Endothelial cell of umbilical vein (primary cell): ENCODE results near the gene PPFIBP1. TPM values are rescaled to one million over a fixed set of nuclear protein-coding genes. Genes with fewer than 3 reads are reported as not detected.

Source experiments
- BruUV-seq: library from RNA; stranded (reverse); fragments of 400-500 nt; replicated peaks from 2 replicates; lab custom pipeline; 2021; lab: Mats Ljungman, UMichigan
- CTCF ChIA-PET: fragments of 300-600, 350-600 bp; sonication (Branson Sonifier 250); formaldehyde crosslinking; loops from one replicate; lab custom pipeline; 2021; ENCODE audit warnings: antibody characterized with exemption, inconsistent platforms; lab: Charles Lee
- POLR2A ChIA-PET: fragments of 300-600, 350-600 bp; sonication (Branson Sonifier 250); formaldehyde crosslinking; loops from one replicate; lab custom pipeline; 2021; ENCODE audit warnings: antibody characterized with exemption, inconsistent platforms; lab: Charles Lee
- DNase-seq: peaks from one replicate; pipeline ENCODE4 v3.0.0-alpha.2; 2011; ENCODE audit warnings: low read depth, low spot score
- FAIRE-seq: peaks from 2 replicates; lab custom pipeline; 2011; peaks lifted over from hg19 to GRCh38; lab: Jason Lieb, UNC
- H2AFZ ChIP-seq: 2 replicates; pipeline ENCODE4 v1.6.0; 2012; ENCODE audit warnings: low read depth, low read length, control low read depth, inconsistent platforms
- H3K27ac ChIP-seq: 2 replicates; pipeline ENCODE4 v1.5.1; 2011; ENCODE audit warnings: low read depth, mild to moderate bottlenecking, control low read depth, low read length, moderate library complexity; ENCODE audit not compliant: insufficient read depth
- H3K27me3 ChIP-seq, 2 experiments: 2 replicates each; pipeline versions ENCODE4 v1.6.0 to v1.6.1; 2011; ENCODE audit warnings: low read length in 2 of 2, mixed read lengths in 1 of 2; ENCODE audit not compliant: control insufficient read depth in 2 of 2, insufficient read depth in 2 of 2
- H3K36me3 ChIP-seq, 2 experiments: 2 replicates in 1 of 2; 3 replicates in 1 of 2; pipeline ENCODE4 v1.5.1; 2011; ENCODE audit warnings: low read length in 2 of 2, mild to moderate bottlenecking in 1 of 2, moderate library complexity in 1 of 2; ENCODE audit not compliant: control insufficient read depth in 2 of 2, insufficient read depth in 2 of 2; ENCODE audit errors: extremely low read depth in 1 of 2
- H3K4me1 ChIP-seq: 3 replicates; pipeline ENCODE4 v1.5.1; 2011; ENCODE audit warnings: mild to moderate bottlenecking, low read length; ENCODE audit not compliant: control insufficient read depth, insufficient read depth; ENCODE audit errors: extremely low read depth
- H3K4me2 ChIP-seq: 2 replicates; pipeline ENCODE4 v1.6.1; 2011; ENCODE audit warnings: low read length, control low read depth, mixed read lengths; ENCODE audit not compliant: insufficient read depth
- H3K4me3 ChIP-seq, 3 experiments: fragments of 200-600 bp in 1 of 3; sonication (generic), shearing (Covaris generic) in 1 of 3; replicated peaks in 1 of 3; 2 replicates each; pipeline ENCODE4 v1.5.1; 2011 to 2016; ENCODE audit warnings: control low read depth in 3 of 3, low read length in 3 of 3, mild to moderate bottlenecking in 2 of 3, inconsistent platforms in 1 of 3, low read depth in 1 of 3, moderate library complexity in 1 of 3; ENCODE audit not compliant: insufficient read depth in 1 of 3
- H3K79me2 ChIP-seq: 2 replicates; pipeline ENCODE4 v1.6.0; 2012; ENCODE audit warnings: low read length, inconsistent platforms; ENCODE audit not compliant: control insufficient read depth, insufficient read depth
- H3K9ac ChIP-seq: replicated peaks from 2 replicates; pipeline ENCODE3; 2011; ENCODE audit warnings: low read length, control low read depth; ENCODE audit not compliant: insufficient read depth; ENCODE audit errors: extremely low read depth
- H3K9me1 ChIP-seq: replicated peaks from 3 replicates; pipeline ENCODE4 v1.6.0; 2011; ENCODE audit warnings: mild to moderate bottlenecking, low read length; ENCODE audit not compliant: control insufficient read depth, insufficient read depth; ENCODE audit errors: extremely low read depth
- H3K9me3 ChIP-seq: replicated peaks from 2 replicates; pipeline ENCODE4 v1.5.1; 2012; ENCODE audit warnings: low read length, inconsistent platforms; ENCODE audit not compliant: control insufficient read depth, insufficient read depth
- H4K20me1 ChIP-seq: replicated peaks from 2 replicates; pipeline ENCODE3; 2011; ENCODE audit warnings: mild to moderate bottlenecking, low read length; ENCODE audit not compliant: control insufficient read depth, insufficient read depth; ENCODE audit errors: extremely low read depth
- EZH2 ChIP-seq: IDR thresholded peaks from 2 replicates; pipeline ENCODE4 v1.6.1; 2012; ENCODE audit warnings: borderline replicate concordance, low read depth, mild to moderate bottlenecking, moderate library complexity, low read length, inconsistent platforms; ENCODE audit not compliant: severe bottlenecking
- FOS ChIP-seq: IDR thresholded peaks from 2 replicates; pipeline ENCODE4 v1.6.1; 2011; ENCODE audit warnings: mild to moderate bottlenecking, low read length, moderate library complexity, borderline replicate concordance; ENCODE audit not compliant: insufficient read depth
- GATA2 ChIP-seq: IDR thresholded peaks from 2 replicates; pipeline ENCODE4 v1.7.0; 2011; ENCODE audit warnings: low read depth, mild to moderate bottlenecking, moderate library complexity, mixed read lengths, low read length; ENCODE audit not compliant: insufficient read length, insufficient read depth
- JUN ChIP-seq: IDR thresholded peaks from 2 replicates; pipeline ENCODE4 v1.6.1; 2011; ENCODE audit warnings: borderline replicate concordance, low read depth; ENCODE audit not compliant: insufficient read length, insufficient read depth
- MYC ChIP-seq: IDR thresholded peaks from one replicate; pipeline ENCODE4 v1.6.1; 2011; ENCODE audit warnings: mild to moderate bottlenecking, low read depth, low read length
- POLR2A ChIP-seq: IDR thresholded peaks from 2 replicates; pipeline ENCODE4 v1.6.1; 2012; ENCODE audit warnings: low read depth, mild to moderate bottlenecking, control low read depth, low read length
- POLR2AphosphoS5 ChIP-seq: IDR thresholded peaks from 2 replicates; pipeline ENCODE4 v1.6.1; 2012; ENCODE audit warnings: low read depth, mild to moderate bottlenecking, control low read depth, low read length, moderate library complexity; ENCODE audit not compliant: insufficient read depth
- dilution Hi-C: fragments of 300-500 bp; cut with MboI; formaldehyde crosslinking; loops from one replicate; pipeline ENCODE4 v1.15.0; 2019; ENCODE audit warnings: low sequenced_read_pairs; ENCODE audit not compliant: extremely low pct_ligation_motif_present
- intact Hi-C: fragments of 100-400 bp; cut with micrococcal nuclease; formaldehyde crosslinking; loops from one replicate; pipeline ENCODE4 v1.10.0; 2022
- polyA plus RNA-seq, 4 experiments: library from polyadenylated mRNA; depleted of rRNA in 3 of 4; stranded (reverse) in 3 of 4; unstranded in 1 of 4; fragments of >200 nt; gene quantifications; 2 replicates each; pipeline versions ENCODE4 v1.2.1 to v1.2.3, GENCODE V29; 2011 to 2012; ENCODE audit warnings: missing spikeins in 1 of 4
- total RNA-seq: library from RNA; stranded (reverse); gene quantifications from 2 replicates; pipeline ENCODE4 v1.2.3, GENCODE V29; 2021
- TF ChIP-seq, protein P1 (sequence below), 2 donors: IDR thresholded peaks; 1 replicate in 1 of 2; 2 replicates in 1 of 2; pipeline ENCODE4 v1.5.1; 2011; ENCODE audit warnings: low read length in 2 of 2, mild to moderate bottlenecking in 2 of 2, moderate library complexity in 2 of 2, control low read depth in 1 of 2, inconsistent platforms in 1 of 2, low read depth in 1 of 2; ENCODE audit not compliant: insufficient read depth in 1 of 2; ENCODE audit errors: extremely low read depth in 1 of 2
- TF ChIP-seq, protein P2 (sequence below): IDR thresholded peaks from 2 replicates; pipeline ENCODE4 v1.6.1; 2011; ENCODE audit not compliant: insufficient read depth, insufficient read length

PPFIBP1 gene
- total and polyA plus RNA-seq, 2 donors (not counting 3 experiments of a cell fraction or from before 2014, with no cell fraction given) = 45.5 to 154 TPM

- Histone ChIP-seq H3K9ac (no peak overlapping the region), H3K27me3 (no peaks in the 10 kb centered on the region), H3K27ac (no peak overlapping the region), H4K20me1 (no peaks in the 10 kb centered on the region), H3K36me3 (no peaks in the 10 kb centered on the region), H2AFZ (no peak overlapping the region), H3K9me1 (no peaks in the 10 kb centered on the region), H3K4me2 (no peak overlapping the region), H3K9me3 (no peaks in the 10 kb centered on the region), H3K79me2 (no peaks in the 10 kb centered on the region), H3K4me1 (no peaks in the 10 kb centered on the region), H3K4me3 (no peak overlapping the region)
- intact Hi-C loops (no loop called here), dilution Hi-C loops (no loop called here)
- no TSS peak for BruUV-seq
- ChIA-PET CTCF (no interaction called here), POLR2A (no interaction called here)
- no peak for FAIRE-seq
- no peak for TF ChIP-seq GATA2
- TF ChIP-seq EZH2 = no peak
- TF ChIP-seq FOS = no peak
- TF ChIP-seq POLR2AphosphoS5 = no peak
- TF ChIP-seq, protein P1, sequence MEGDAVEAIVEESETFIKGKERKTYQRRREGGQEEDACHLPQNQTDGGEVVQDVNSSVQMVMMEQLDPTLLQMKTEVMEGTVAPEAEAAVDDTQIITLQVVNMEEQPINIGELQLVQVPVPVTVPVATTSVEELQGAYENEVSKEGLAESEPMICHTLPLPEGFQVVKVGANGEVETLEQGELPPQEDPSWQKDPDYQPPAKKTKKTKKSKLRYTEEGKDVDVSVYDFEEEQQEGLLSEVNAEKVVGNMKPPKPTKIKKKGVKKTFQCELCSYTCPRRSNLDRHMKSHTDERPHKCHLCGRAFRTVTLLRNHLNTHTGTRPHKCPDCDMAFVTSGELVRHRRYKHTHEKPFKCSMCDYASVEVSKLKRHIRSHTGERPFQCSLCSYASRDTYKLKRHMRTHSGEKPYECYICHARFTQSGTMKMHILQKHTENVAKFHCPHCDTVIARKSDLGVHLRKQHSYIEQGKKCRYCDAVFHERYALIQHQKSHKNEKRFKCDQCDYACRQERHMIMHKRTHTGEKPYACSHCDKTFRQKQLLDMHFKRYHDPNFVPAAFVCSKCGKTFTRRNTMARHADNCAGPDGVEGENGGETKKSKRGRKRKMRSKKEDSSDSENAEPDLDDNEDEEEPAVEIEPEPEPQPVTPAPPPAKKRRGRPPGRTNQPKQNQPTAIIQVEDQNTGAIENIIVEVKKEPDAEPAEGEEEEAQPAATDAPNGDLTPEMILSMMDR (IDR thresholded peaks at IDR 0.05; ENCODE audit: extremely low read depth in 1 of 2, insufficient read depth in 1 of 2, low read depth in 1 of 2, low read length in 2 of 2) = no peak
- TF ChIP-seq MYC = no peak
- no peak for TF ChIP-seq JUN
- no peak for TF ChIP-seq POLR2A
- TF ChIP-seq, protein P2, sequence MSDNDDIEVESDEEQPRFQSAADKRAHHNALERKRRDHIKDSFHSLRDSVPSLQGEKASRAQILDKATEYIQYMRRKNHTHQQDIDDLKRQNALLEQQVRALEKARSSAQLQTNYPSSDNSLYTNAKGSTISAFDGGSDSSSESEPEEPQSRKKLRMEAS = no peak
- DNase-seq = no peak
Observed at GRCh38 chr12:27493260-27493940, 30.6 kb upstream of the PPFIBP1 start.
